HepG2 (cell line): ENCODE results near the gene SPOPL. TPM values are rescaled to one million over a fixed set of nuclear protein-coding genes. Genes with fewer than 3 reads are reported as not detected.
A peak's percentile ranks its signal among the peaks of the same experiment; 100 is the strongest.

Experiments
- AGO2 ChIP-seq: fragments of 200-400 bp; formaldehyde crosslinking; optimal IDR thresholded peaks from 2 replicates; pipeline ENCODE3; 2017; ENCODE audit warnings: mild to moderate bottlenecking, low read depth, low read length, moderate library complexity
- FOXM1 ChIP-seq: sonication (generic); formaldehyde crosslinking; IDR thresholded peaks from 2 replicates; pipeline ENCODE4 v1.5.0; 2020; ENCODE audit warnings: missing genetic modification reagents
- HDAC1 ChIP-seq: sonication (generic); formaldehyde crosslinking; IDR thresholded peaks from 2 replicates; pipeline ENCODE4 v1.5.1; 2020; ENCODE audit warnings: mild to moderate bottlenecking, missing genetic modification reagents
- HOXA9 ChIP-seq: sonication (generic); formaldehyde crosslinking; IDR thresholded peaks from 2 replicates; pipeline ENCODE4 v1.8.1; 2022; ENCODE audit warnings: missing genetic modification reagents, mild to moderate bottlenecking, moderate library complexity, borderline replicate concordance
- MAFK ChIP-seq, 2 experiments: IDR thresholded peaks in 1 of 2; conservative IDR thresholded peaks in 1 of 2; 2 replicates each; pipeline ENCODE4 v1.6.1; 2011; ENCODE audit warnings: improper control_type of control experiment in 2 of 2, low read length in 2 of 2
- MTF1 ChIP-seq: sonication (generic); formaldehyde crosslinking; IDR thresholded peaks from 2 replicates; pipeline ENCODE4 v1.5.0; 2020; ENCODE audit warnings: missing genetic modification reagents
- NFYC ChIP-seq: IDR thresholded peaks from 2 replicates; pipeline ENCODE4 v1.6.1; 2016; ENCODE audit warnings: missing genetic modification reagents, missing compliant biosample characterization
- NPAS2 ChIP-seq: sonication (generic); formaldehyde crosslinking; IDR thresholded peaks from 2 replicates; pipeline ENCODE4 v1.8.0; 2022; ENCODE audit warnings: mild to moderate bottlenecking, missing genetic modification reagents, borderline replicate concordance
- PHF8 ChIP-seq: sonication (generic); formaldehyde crosslinking; IDR thresholded peaks from 2 replicates; pipeline ENCODE4 v1.5.0; 2020; ENCODE audit warnings: missing genetic modification reagents
- PLRG1 ChIP-seq: fragments of 450-650 bp; conservative IDR thresholded peaks from 2 replicates; pipeline ENCODE4 v1.6.1; 2016
- RCOR2 ChIP-seq: IDR thresholded peaks from 2 replicates; pipeline ENCODE4 v1.6.1; 2016; ENCODE audit warnings: missing biosample characterization, missing genetic modification reagents
- RELA ChIP-seq: sonication (generic); formaldehyde crosslinking; IDR thresholded peaks from 2 replicates; pipeline ENCODE4 v1.4.0; 2020; ENCODE audit warnings: missing genetic modification reagents
- REPIN1 ChIP-seq: sonication (generic); formaldehyde crosslinking; IDR thresholded peaks from 2 replicates; pipeline ENCODE4 v1.8.0; 2022; ENCODE audit warnings: missing genetic modification reagents, low read depth, mild to moderate bottlenecking, borderline replicate concordance
- RXRB ChIP-seq: IDR thresholded peaks from 2 replicates; pipeline ENCODE4 v1.6.1; 2016; ENCODE audit warnings: borderline replicate concordance, missing genetic modification reagents, missing compliant biosample characterization
- SIN3A ChIP-seq: IDR thresholded peaks from 2 replicates; pipeline ENCODE4 v1.6.1; 2011; ENCODE audit warnings: low read depth, mild to moderate bottlenecking, control low read depth, low read length, borderline replicate concordance
- SMARCC2 ChIP-seq: fragments of 450-650 bp; IDR thresholded peaks from 2 replicates; pipeline ENCODE4 v1.6.1; 2017; ENCODE audit warnings: antibody characterized with exemption, mild to moderate bottlenecking
- SMYD3 ChIP-seq: sonication (generic); formaldehyde crosslinking; IDR thresholded peaks from 2 replicates; pipeline ENCODE4 v1.8.1; 2023; ENCODE audit warnings: mild to moderate bottlenecking, missing genetic modification reagents
- SSRP1 ChIP-seq: IDR thresholded peaks from 2 replicates; pipeline ENCODE4 v1.6.1; 2016; ENCODE audit warnings: control low read depth
- XRCC5 ChIP-seq: fragments of 200-400 bp; formaldehyde crosslinking; optimal IDR thresholded peaks from 2 replicates; pipeline ENCODE3; 2017; ENCODE audit warnings: mild to moderate bottlenecking, low read length
- ZC3H13 ChIP-seq: sonication (generic); formaldehyde crosslinking; IDR thresholded peaks from 2 replicates; pipeline ENCODE4 v1.8.1; 2023; ENCODE audit warnings: mild to moderate bottlenecking, missing genetic modification reagents, moderate library complexity
- ZNF292 ChIP-seq: sonication (generic); formaldehyde crosslinking; IDR thresholded peaks from 2 replicates; pipeline ENCODE4 v1.8.1; 2022; ENCODE audit warnings: mild to moderate bottlenecking, low read depth, missing genetic modification reagents, borderline replicate concordance
- ZNF496 ChIP-seq: sonication (generic); formaldehyde crosslinking; IDR thresholded peaks from 2 replicates; pipeline ENCODE4 v1.8.1; 2023; ENCODE audit warnings: mild to moderate bottlenecking, moderate library complexity, missing genetic modification reagents; ENCODE audit not compliant: insufficient replicate concordance
- ZNF616 ChIP-seq: sonication (generic); formaldehyde crosslinking; IDR thresholded peaks from 2 replicates; pipeline ENCODE4 v1.5.0; 2020; ENCODE audit warnings: low read depth, mild to moderate bottlenecking, missing genetic modification reagents
- ZNF773 ChIP-seq: sonication (generic); formaldehyde crosslinking; IDR thresholded peaks from 2 replicates; pipeline ENCODE4 v1.4.0; 2020; ENCODE audit warnings: missing genetic modification reagents, borderline replicate concordance
- ZSCAN12 ChIP-seq: sonication (generic); formaldehyde crosslinking; IDR thresholded peaks from 2 replicates; pipeline ENCODE4 v1.9.0; 2021; ENCODE audit warnings: mild to moderate bottlenecking, missing genetic modification reagents
- polyA plus RNA-seq, 8 experiments: library from polyadenylated mRNA; depleted of rRNA in 3 of 8; stranded (reverse) in 7 of 8; unstranded in 1 of 8; fragments of >200 nt; fragmentation: Illumina TruSeq in 4 of 8; extraction: Trizol in 4 of 8; gene quantifications; 2 replicates each; pipeline versions ENCODE4 v1.2.1 to v1.2.3, GENCODE V29; 2011 to 2016; ENCODE audit warnings: low read depth in 4 of 8, missing spikeins in 1 of 8, mixed read lengths in 1 of 8; ENCODE audit not compliant: insufficient read depth in 1 of 8
- total RNA-seq, 5 experiments: library from RNA; depleted of rRNA; stranded (reverse); fragments of >200 nt; fragmentation: Illumina TruSeq; extraction: Trizol; gene quantifications; 2 replicates each; pipeline ENCODE4 v1.2.3, GENCODE V29; 2016; ENCODE audit warnings: low read depth in 1 of 5
- TF ChIP-seq, protein P1 (sequence below): sonication (generic); formaldehyde crosslinking; IDR thresholded peaks from 2 replicates; pipeline ENCODE4 v1.5.0; 2020; ENCODE audit warnings: missing genetic modification reagents, mild to moderate bottlenecking, borderline replicate concordance
- TF ChIP-seq, protein P2 (sequence below): sonication (generic); formaldehyde crosslinking; IDR thresholded peaks from 2 replicates; pipeline ENCODE4 v1.5.0; 2020; ENCODE audit warnings: mild to moderate bottlenecking, missing genetic modification reagents
- TF ChIP-seq, protein P3 (sequence below): sonication (generic); formaldehyde crosslinking; conservative IDR thresholded peaks from 2 replicates; pipeline ENCODE4 v1.4.0; 2020; ENCODE audit warnings: missing genetic modification reagents

The SPOPL gene
- total and polyA plus RNA-seq, 2 of the 13 experiments (the other 11 are each of a cell fraction or from before 2014, with no cell fraction given) = 12.6 to 51.6 TPM

DNA sequence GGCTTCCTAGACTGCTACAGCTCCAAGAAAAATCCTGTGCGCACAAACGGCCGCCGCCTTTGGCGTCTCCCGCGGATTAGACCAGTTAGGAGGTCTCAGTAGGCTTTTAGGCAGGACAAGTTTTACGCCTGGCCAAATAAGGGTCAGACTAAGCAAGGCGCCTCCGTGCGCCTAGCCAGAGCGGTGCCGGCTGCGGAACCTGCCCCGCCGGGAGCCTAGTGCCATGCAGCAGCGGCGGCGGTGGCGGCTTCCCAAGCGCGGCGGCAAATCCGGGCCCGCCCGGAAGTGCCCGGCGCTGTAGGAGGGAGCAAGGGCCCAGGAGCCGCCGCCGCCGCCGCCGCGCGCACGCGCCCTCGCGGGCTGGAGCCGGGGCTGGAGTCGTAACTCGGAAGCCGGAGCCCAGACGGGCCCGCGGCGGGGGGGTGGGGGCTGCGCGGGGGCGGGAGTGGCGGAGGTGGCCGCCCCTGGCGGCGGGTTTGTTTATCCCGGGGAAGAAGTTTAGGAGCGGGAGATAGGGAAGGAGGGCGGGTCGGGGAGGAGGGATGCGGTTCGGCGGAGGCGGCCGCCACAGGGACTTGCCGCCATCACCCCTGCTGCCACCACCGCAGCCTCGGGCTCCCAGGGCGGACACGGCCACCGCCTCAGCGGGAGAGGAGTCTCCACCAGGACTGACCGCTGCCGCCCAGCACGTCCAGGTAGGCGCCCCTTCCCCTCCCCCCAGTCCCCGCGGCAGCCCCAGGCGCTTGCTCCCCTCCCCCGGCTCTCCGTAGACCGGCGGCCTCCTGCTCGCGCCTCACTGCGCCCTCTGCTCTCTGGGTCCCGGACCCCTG lies at the start of gene SPOPL (continued):
- TF ChIP-seq, protein P1, sequence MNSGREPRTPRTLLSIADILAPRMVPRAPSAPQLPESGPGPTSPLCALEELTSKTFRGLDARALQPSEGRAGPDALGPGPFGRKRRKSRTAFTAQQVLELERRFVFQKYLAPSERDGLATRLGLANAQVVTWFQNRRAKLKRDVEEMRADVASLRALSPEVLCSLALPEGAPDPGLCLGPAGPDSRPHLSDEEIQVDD (CRISPR knock-in tag) = no peak; the same call in 1 of the 2 replicates
- TF ChIP-seq RELA (no peak), PLRG1 (no peak), ZNF616 (no peak; the same call in 1 of the 2 replicates), RCOR2 (no peak), MTF1 (CRISPR knock-in tag) (no peak), HDAC1 (CRISPR knock-in tag) (peak; percentile 91), HOXA9 (no peak), REPIN1 (peak; percentile 86), RXRB (CRISPR knock-in tag) (peak; percentile 59; the same call in 1 of the 2 replicates), ZNF773 (CRISPR knock-in tag) (no peak; the same call in 1 of the 2 replicates), SMARCC2 (no peak), NPAS2 (no peak), ZC3H13 (CRISPR knock-in tag) (0 out of 2 replicates have a peak, but pooled peaks have one; percentile 62), SMYD3 (CRISPR knock-in tag) (no peak), XRCC5 (peak; percentile 66), ZSCAN12 (CRISPR knock-in tag) (0 out of 2 replicates have a peak, but pooled peaks have one; percentile 31), FOXM1 (CRISPR knock-in tag) (no peak), SIN3A (no peak; the same call in 1 of the 2 replicates), ZNF496 (CRISPR knock-in tag) (no peak), ZNF292 (CRISPR knock-in tag) (no peak; the same call in 1 of the 2 replicates), AGO2 (peak; percentile 39), SSRP1 (CRISPR knock-in tag) (0 out of 2 replicates have a peak, but pooled peaks have one; percentile 14), NFYC (no peak), MAFK (conservative IDR thresholded peaks at IDR 0.05 in 1 of 2, IDR thresholded peaks at IDR 0.05 in 1 of 2; ENCODE audit: low read length in 2 of 2) (no peak), PHF8 (CRISPR knock-in tag) (peak; percentile 80)
- TF ChIP-seq, protein P2, sequence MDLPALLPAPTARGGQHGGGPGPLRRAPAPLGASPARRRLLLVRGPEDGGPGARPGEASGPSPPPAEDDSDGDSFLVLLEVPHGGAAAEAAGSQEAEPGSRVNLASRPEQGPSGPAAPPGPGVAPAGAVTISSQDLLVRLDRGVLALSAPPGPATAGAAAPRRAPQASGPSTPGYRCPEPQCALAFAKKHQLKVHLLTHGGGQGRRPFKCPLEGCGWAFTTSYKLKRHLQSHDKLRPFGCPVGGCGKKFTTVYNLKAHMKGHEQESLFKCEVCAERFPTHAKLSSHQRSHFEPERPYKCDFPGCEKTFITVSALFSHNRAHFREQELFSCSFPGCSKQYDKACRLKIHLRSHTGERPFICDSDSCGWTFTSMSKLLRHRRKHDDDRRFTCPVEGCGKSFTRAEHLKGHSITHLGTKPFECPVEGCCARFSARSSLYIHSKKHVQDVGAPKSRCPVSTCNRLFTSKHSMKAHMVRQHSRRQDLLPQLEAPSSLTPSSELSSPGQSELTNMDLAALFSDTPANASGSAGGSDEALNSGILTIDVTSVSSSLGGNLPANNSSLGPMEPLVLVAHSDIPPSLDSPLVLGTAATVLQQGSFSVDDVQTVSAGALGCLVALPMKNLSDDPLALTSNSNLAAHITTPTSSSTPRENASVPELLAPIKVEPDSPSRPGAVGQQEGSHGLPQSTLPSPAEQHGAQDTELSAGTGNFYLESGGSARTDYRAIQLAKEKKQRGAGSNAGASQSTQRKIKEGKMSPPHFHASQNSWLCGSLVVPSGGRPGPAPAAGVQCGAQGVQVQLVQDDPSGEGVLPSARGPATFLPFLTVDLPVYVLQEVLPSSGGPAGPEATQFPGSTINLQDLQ (CRISPR knock-in tag) = peak; percentile 89
- TF ChIP-seq, protein P3, sequence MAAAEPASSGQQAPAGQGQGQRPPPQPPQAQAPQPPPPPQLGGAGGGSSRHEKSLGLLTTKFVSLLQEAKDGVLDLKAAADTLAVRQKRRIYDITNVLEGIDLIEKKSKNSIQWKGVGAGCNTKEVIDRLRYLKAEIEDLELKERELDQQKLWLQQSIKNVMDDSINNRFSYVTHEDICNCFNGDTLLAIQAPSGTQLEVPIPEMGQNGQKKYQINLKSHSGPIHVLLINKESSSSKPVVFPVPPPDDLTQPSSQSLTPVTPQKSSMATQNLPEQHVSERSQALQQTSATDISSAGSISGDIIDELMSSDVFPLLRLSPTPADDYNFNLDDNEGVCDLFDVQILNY = peak; percentile 74; the same call in 1 of the 2 replicates
